IMR-90 (cell line): Measurements from ENCODE around the gene NUAK1. TPM values are rescaled to one million over a fixed set of nuclear protein-coding genes. Genes with fewer than 3 reads are reported as not detected.

Source experiments
- ATAC-seq: fragments of 200-7000 bp; cut with Tn5 transposase; 2 replicates; pipeline ENCODE4 v1.9.1; 2020; ENCODE audit warnings: low read depth, mild to moderate bottlenecking, moderate library complexity
- BruUV-seq: library from RNA; stranded (reverse); fragments of 400-500 nt; replicated peaks from 2 replicates; lab custom pipeline; 2021; lab: Mats Ljungman, UMichigan
- CTCF ChIA-PET: fragments of 300-600 bp; formaldehyde crosslinking; extraction: SDS; loops from one replicate; lab custom pipeline; 2021; ENCODE audit warnings: antibody characterized with exemption; lab: Yijun Ruan, JAX
- POLR2A ChIA-PET: fragments of 300-600 bp; sonication (Branson Sonifier 250); formaldehyde crosslinking; loops from one replicate; lab custom pipeline; 2022; ENCODE audit warnings: antibody characterized with exemption; ENCODE audit not compliant: unreplicated experiment; lab: Charles Lee
- DNase-seq: peaks from one replicate; pipeline ENCODE4 v3.0.0; 2013
- H2AFZ ChIP-seq: replicated peaks from 2 replicates; pipeline ENCODE3; 2013; ENCODE audit warnings: low read length, mild to moderate bottlenecking; ENCODE audit not compliant: poor library complexity
- H2AK5ac ChIP-seq: 2 replicates; pipeline ENCODE4 v1.6.1; 2013; ENCODE audit warnings: low read depth, low read length, inconsistent platforms
- H2AK9ac ChIP-seq: replicated peaks from 2 replicates; pipeline ENCODE3; 2013; ENCODE audit warnings: mild to moderate bottlenecking, low read depth, low read length, moderate library complexity; ENCODE audit not compliant: poor library complexity
- H2BK120ac ChIP-seq: 2 replicates; pipeline ENCODE4 v1.6.1; 2013; ENCODE audit warnings: low read depth, low read length, inconsistent platforms
- H2BK15ac ChIP-seq: 3 replicates; pipeline ENCODE4 v1.6.1; 2013; ENCODE audit warnings: low read depth, low read length, inconsistent platforms
- H2BK20ac ChIP-seq: 2 replicates; pipeline ENCODE4 v1.6.1; 2013; ENCODE audit warnings: low read depth, mild to moderate bottlenecking, inconsistent platforms, low read length, moderate library complexity
- H2BK5ac ChIP-seq: 2 replicates; pipeline ENCODE4 v1.6.1; 2013; ENCODE audit warnings: mild to moderate bottlenecking, low read depth, low read length, inconsistent platforms; ENCODE audit not compliant: poor library complexity, severe bottlenecking
- H3K14ac ChIP-seq: replicated peaks from 2 replicates; pipeline ENCODE4 v1.6.1; 2013; ENCODE audit warnings: low read depth, low read length, inconsistent platforms
- H3K18ac ChIP-seq: 2 replicates; pipeline ENCODE4 v1.6.1; 2013; ENCODE audit warnings: low read depth, low read length, control low read depth
- H3K23ac ChIP-seq: 2 replicates; pipeline ENCODE4 v1.6.1; 2013; ENCODE audit warnings: low read depth, low read length, inconsistent platforms
- H3K27ac ChIP-seq: 2 replicates; pipeline ENCODE4 v1.5.1; 2013; ENCODE audit warnings: mild to moderate bottlenecking, control low read depth, low read length; ENCODE audit not compliant: insufficient read depth
- H3K27me3 ChIP-seq: 2 replicates; pipeline ENCODE4 v1.6.1; 2013; ENCODE audit warnings: low read length; ENCODE audit not compliant: control insufficient read depth, insufficient read depth
- H3K36me3 ChIP-seq: 2 replicates; pipeline ENCODE4 v1.6.1; 2013; ENCODE audit warnings: low read length, mixed read lengths; ENCODE audit not compliant: control insufficient read depth, insufficient read depth
- H3K4ac ChIP-seq: 2 replicates; pipeline ENCODE4 v1.6.1; 2013; ENCODE audit warnings: low read depth, low read length, inconsistent platforms
- H3K4me1 ChIP-seq: 2 replicates; pipeline ENCODE4 v1.6.1; 2013; ENCODE audit warnings: low read length, mixed read lengths; ENCODE audit not compliant: control insufficient read depth, insufficient read depth
- H3K4me2 ChIP-seq: 2 replicates; pipeline ENCODE4 v1.6.1; 2013; ENCODE audit warnings: low read depth, mild to moderate bottlenecking, control low read depth, low read length, moderate library complexity
- H3K4me3 ChIP-seq: 2 replicates; pipeline ENCODE4 v1.5.1; 2013; ENCODE audit warnings: low read depth, mild to moderate bottlenecking, control low read depth, low read length, moderate library complexity; ENCODE audit not compliant: insufficient read depth
- H3K56ac ChIP-seq: 2 replicates; pipeline ENCODE4 v1.6.1; 2013; ENCODE audit warnings: low read length, inconsistent platforms; ENCODE audit not compliant: insufficient read depth; ENCODE audit errors: extremely low read depth
- H3K79me1 ChIP-seq, 2 experiments: 2 replicates each; pipeline ENCODE4 v1.6.1; 2013; ENCODE audit warnings: low read length in 2 of 2, inconsistent platforms in 1 of 2, low read depth in 1 of 2
- H3K9ac ChIP-seq: 2 replicates; pipeline ENCODE4 v1.6.1; 2013; ENCODE audit warnings: low read depth, low read length, control low read depth
- H3K9me1 ChIP-seq: 2 replicates; pipeline ENCODE4 v1.6.1; 2013; ENCODE audit warnings: low read length, inconsistent platforms; ENCODE audit not compliant: insufficient read depth
- H3K9me3 ChIP-seq: 2 replicates; pipeline ENCODE4 v1.6.1; 2013; ENCODE audit warnings: low read length; ENCODE audit not compliant: control insufficient read depth, insufficient read depth
- H4K20me1 ChIP-seq: 2 replicates; pipeline ENCODE4 v1.6.1; 2013; ENCODE audit warnings: low read length, inconsistent platforms; ENCODE audit not compliant: insufficient read depth
- H4K5ac ChIP-seq: 2 replicates; pipeline ENCODE4 v1.6.1; 2013; ENCODE audit warnings: mild to moderate bottlenecking, low read depth, low read length, control low read depth
- H4K8ac ChIP-seq, 2 experiments: 2 replicates each; pipeline ENCODE4 v1.6.1; 2013; ENCODE audit warnings: low read depth in 2 of 2, low read length in 2 of 2, control low read depth in 1 of 2, inconsistent platforms in 1 of 2
- H4K91ac ChIP-seq: 2 replicates; pipeline ENCODE4 v1.6.1; 2013; ENCODE audit warnings: low read depth, low read length, inconsistent platforms; ENCODE audit not compliant: insufficient read depth
- BHLHE40 ChIP-seq: fragments of 150-350 bp; IDR thresholded peaks from 2 replicates; pipeline ENCODE4 v1.6.1; 2016; ENCODE audit warnings: mild to moderate bottlenecking, low read depth, low read length
- CEBPB ChIP-seq: IDR thresholded peaks from 2 replicates; pipeline ENCODE4 v1.6.1; 2012; ENCODE audit warnings: low read depth, low read length, improper control_type of control experiment
- CHD1 ChIP-seq: IDR thresholded peaks from 2 replicates; pipeline ENCODE4 v1.6.1; 2012; ENCODE audit warnings: low read depth, low read length, improper control_type of control experiment
- CTCF ChIP-seq: conservative IDR thresholded peaks from 2 replicates; pipeline ENCODE4 v1.5.1; 2012; ENCODE audit warnings: mild to moderate bottlenecking, low read depth, low read length, improper control_type of control experiment
- ELK1 ChIP-seq: fragments of 150-350 bp; IDR thresholded peaks from 2 replicates; pipeline ENCODE4 v1.6.1; 2016; ENCODE audit warnings: low read depth, mild to moderate bottlenecking, low read length, moderate library complexity, borderline replicate concordance
- FOS ChIP-seq: fragments of 150-350 bp; IDR thresholded peaks from 2 replicates; pipeline ENCODE4 v1.6.1; 2016; ENCODE audit warnings: low read depth, low read length
- MAFK ChIP-seq: IDR thresholded peaks from 2 replicates; pipeline ENCODE4 v1.6.1; 2012; ENCODE audit warnings: low read depth, low read length, improper control_type of control experiment
- MAZ ChIP-seq: IDR thresholded peaks from 2 replicates; pipeline ENCODE4 v1.6.1; 2012; ENCODE audit warnings: low read depth, mild to moderate bottlenecking, low read length, improper control_type of control experiment, moderate library complexity, borderline replicate concordance
- MXI1 ChIP-seq: IDR thresholded peaks from 2 replicates; pipeline ENCODE4 v1.6.1; 2012; ENCODE audit warnings: low read depth, mild to moderate bottlenecking, low read length, moderate library complexity, borderline replicate concordance
- NFE2L2 ChIP-seq: fragments of 150-350 bp; IDR thresholded peaks from 2 replicates; pipeline ENCODE4 v1.6.1; 2016; ENCODE audit warnings: low read depth, mild to moderate bottlenecking, low read length
- POLR2A ChIP-seq: IDR thresholded peaks from 2 replicates; pipeline ENCODE4 v1.6.1; 2012; ENCODE audit warnings: mild to moderate bottlenecking, low read depth, low read length
- RAD21 ChIP-seq: IDR thresholded peaks from 2 replicates; pipeline ENCODE4 v1.6.1; 2012; ENCODE audit warnings: low read length, improper control_type of control experiment
- RCOR1 ChIP-seq: IDR thresholded peaks from 2 replicates; pipeline ENCODE4 v1.6.1; 2012; ENCODE audit warnings: mild to moderate bottlenecking, low read length, improper control_type of control experiment; ENCODE audit not compliant: insufficient replicate concordance
- RFX5 ChIP-seq: IDR thresholded peaks from 2 replicates; pipeline ENCODE4 v1.8.0; 2012; ENCODE audit warnings: low read depth, mild to moderate bottlenecking, low read length, moderate library complexity
- SMC3 ChIP-seq: fragments of 150-350 bp; IDR thresholded peaks from 2 replicates; pipeline ENCODE4 v1.6.1; 2016; ENCODE audit warnings: low read depth, mild to moderate bottlenecking, antibody characterized with exemption, low read length, moderate library complexity
- WGBS, 2 experiments: methylation state at CpG; one replicate each; pipeline versions ENCODE4 v1.1.5 to v1.1.7; 2013; ENCODE audit warnings: missing lambda C conversion rate in 2 of 2; ENCODE audit not compliant: insufficient read length in 1 of 2; ENCODE audit errors: extremely low coverage in 2 of 2; 5-methylcytosine and 5-hydroxymethylcytosine counted together
- dilution Hi-C: fragments of 300-500 bp; cut with HindIII; formaldehyde crosslinking; loops from one replicate; pipeline ENCODE4 v1.14.3; 2018; ENCODE audit warnings: low sequenced_read_pairs; ENCODE audit not compliant: unreplicated experiment
- in situ Hi-C: fragments of 300-500 bp; cut with MboI; formaldehyde crosslinking; loops from 3 replicates; pipeline ENCODE4 v1.14.3; 2019; ENCODE audit warnings: low sequenced_read_pairs, inconsistent platforms, mixed read lengths
- intact Hi-C: fragments of 100-400 bp; cut with micrococcal nuclease; formaldehyde crosslinking; loops from 2 replicates; pipeline ENCODE4 v1.10.0; 2022
- polyA plus RNA-seq, 3 experiments: library from polyadenylated mRNA; depleted of rRNA; stranded (reverse); fragments of >200 nt; gene quantifications; 2 replicates each; pipeline ENCODE4 v1.2.3, GENCODE V29; 2012; ENCODE audit warnings: low replicate concordance in 1 of 3
- total RNA-seq: library from RNA; depleted of rRNA; stranded (reverse); fragments of >200 nt; gene quantifications from 2 replicates; pipeline ENCODE4 v1.2.3, GENCODE V29; 2012
- TF ChIP-seq, protein P1 (sequence below): fragments of 150-350 bp; IDR thresholded peaks from 2 replicates; pipeline ENCODE4 v1.6.1; 2017; ENCODE audit warnings: mild to moderate bottlenecking, antibody characterized with exemption, low read length, low read depth

NUAK1 gene
- total and polyA plus RNA-seq, 2 of the 4 experiments (the other 2 are of a cell fraction) = 4.8 to 8.8 TPM

- intact Hi-C loops = no loop called here
- peaks cover 28% of the 10 kb centered on the region for H3K36me3 ChIP-seq
Observed at GRCh38 chr12:106070611-106071010, 68.1 kb downstream of the NUAK1 start.

More at GRCh38 chr12:106070611-106071010, 68.1 kb downstream of the NUAK1 start:
- H3K14ac ChIP-seq = 0 out of 2 replicates have a peak overlapping the region, but pooled peaks have one; percentile 27
- H3K23ac ChIP-seq = no peak overlapping the region
- dilution Hi-C loops = no loop called here
- H3K4me1 ChIP-seq = peaks cover 19% of the 10 kb centered on the region
- POLR2A ChIA-PET = no interaction called here
- no peak overlapping the region for H3K4me3 ChIP-seq
- no peak overlapping the region for H2BK15ac ChIP-seq
- H2BK20ac ChIP-seq = no peak overlapping the region
- H3K27ac ChIP-seq = no peak overlapping the region
- H3K56ac ChIP-seq = no peak overlapping the region
- H3K9me1 ChIP-seq = peaks cover 20% of the 10 kb centered on the region
- no TSS peak for BruUV-seq
- H3K18ac ChIP-seq = no peak overlapping the region
- H4K91ac ChIP-seq = no peak overlapping the region
- CTCF ChIA-PET = no interaction called here
- peaks cover 7% of the 10 kb centered on the region; the same call in 1 of the 2 replicates for H4K20me1 ChIP-seq
- H4K5ac ChIP-seq = no peak overlapping the region
- no peaks in the 10 kb centered on the region for H3K9me3 ChIP-seq
- H2AFZ ChIP-seq = peak overlapping the region; percentile 12
- no peak overlapping the region for H3K4me2 ChIP-seq
- ATAC-seq = no peak
- TF ChIP-seq ELK1 (no peak), CTCF (no peak), BHLHE40 (no peak), POLR2A (no peak), RFX5 (no peak), MAFK (no peak), RAD21 (no peak), CEBPB (no peak), CHD1 (no peak), FOS (no peak), NFE2L2 (no peak), RCOR1 (no peak), MAZ (no peak), SMC3 (no peak), MXI1 (no peak)
- TF ChIP-seq, protein P1, sequence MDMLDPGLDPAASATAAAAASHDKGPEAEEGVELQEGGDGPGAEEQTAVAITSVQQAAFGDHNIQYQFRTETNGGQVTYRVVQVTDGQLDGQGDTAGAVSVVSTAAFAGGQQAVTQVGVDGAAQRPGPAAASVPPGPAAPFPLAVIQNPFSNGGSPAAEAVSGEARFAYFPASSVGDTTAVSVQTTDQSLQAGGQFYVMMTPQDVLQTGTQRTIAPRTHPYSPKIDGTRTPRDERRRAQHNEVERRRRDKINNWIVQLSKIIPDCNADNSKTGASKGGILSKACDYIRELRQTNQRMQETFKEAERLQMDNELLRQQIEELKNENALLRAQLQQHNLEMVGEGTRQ = no peak
- no peaks in the 10 kb centered on the region for H3K27me3 ChIP-seq
- H4K8ac ChIP-seq = no peak overlapping the region
- no peak overlapping the region for H2AK9ac ChIP-seq
- WGBS, 2 experiments = 94% methylated on average over 3 of the region's 6 CpGs; no CpG with 5 or more reads in 1 of the 2 experiments
- in situ Hi-C loops = no loop called here
- H3K79me1 ChIP-seq = peaks cover 9 to 36% of the 10 kb centered on the region in 2 experiments; a peak in 3 of 4 replicates
- DNase-seq = no peak
- H2BK120ac ChIP-seq = no peak overlapping the region
- no peak overlapping the region for H2BK5ac ChIP-seq
- no peak overlapping the region for H2AK5ac ChIP-seq
- no peak overlapping the region for H3K9ac ChIP-seq
- H3K4ac ChIP-seq = no peak overlapping the region; the same call in 1 of the 2 replicates
